Raji (cell line): Measurements from ENCODE around the gene PHLDA3.

Experiments
- POLR2A ChIP-seq: IDR thresholded peaks from 2 replicates; pipeline ENCODE4 v1.6.1; 2011; ENCODE audit warnings: low read depth, low read length, control low read depth; ENCODE audit not compliant: insufficient read depth

The PHLDA3 gene

GRCh38 chr1:201496296-201496690 is 27.3 kb upstream of the PHLDA3 start:
- no peak for TF ChIP-seq POLR2A

GRCh38 chr1:201495551-201496295 is 26.7 kb upstream of the PHLDA3 start:
- TF ChIP-seq POLR2A, result no peak

GRCh38 chr1:201493757-201494617 is 25.0 kb upstream of the PHLDA3 start:
- no peak for TF ChIP-seq POLR2A

GRCh38 chr1:201491896-201492511 is 23.0 kb upstream of the PHLDA3 start:
- TF ChIP-seq POLR2A, result no peak

- TF ChIP-seq POLR2A, result no peak
Measured at GRCh38 chr1:201490708-201491131, 21.7 kb upstream of the PHLDA3 start.

- TF ChIP-seq POLR2A, result no peak
Measured at GRCh38 chr1:201489643-201490261, 20.8 kb upstream of the PHLDA3 start.

GRCh38 chr1:201488830-201489589 is 20.0 kb upstream of the PHLDA3 start:
- TF ChIP-seq POLR2A, result no peak

- no peak for TF ChIP-seq POLR2A
Measured at GRCh38 chr1:201487742-201488141, 18.8 kb upstream of the PHLDA3 start.

- TF ChIP-seq POLR2A, result no peak
Measured at GRCh38 chr1:201486187-201486586, 17.2 kb upstream of the PHLDA3 start.

- TF ChIP-seq POLR2A, result no peak
Measured at GRCh38 chr1:201485184-201485774, 16.3 kb upstream of the PHLDA3 start.

GRCh38 chr1:201483373-201483949 is 14.5 kb upstream of the PHLDA3 start:
- no peak for TF ChIP-seq POLR2A

- TF ChIP-seq POLR2A, result no peak
Measured at GRCh38 chr1:201482755-201483154, 13.8 kb upstream of the PHLDA3 start.

GRCh38 chr1:201481761-201482493 is 12.9 kb upstream of the PHLDA3 start:
- TF ChIP-seq POLR2A, result peak; percentile 36; the same call in 1 of the 2 replicates
